HG03095 (cell line): Measurements from ENCODE around the gene PLEKHH2.
"Not testable (repeated sequence)": the region's sequence is repeated elsewhere in the genome, so short reads cannot be mapped to it uniquely, and the experiment has no call there.

Source experiments
- ATAC-seq: cut with Tn5 transposase; IDR thresholded peaks from one replicate; pipeline ENCODE4 v1.9.1; 2021; ENCODE audit warnings: moderate library complexity; ENCODE audit not compliant: unreplicated experiment

Gene PLEKHH2

DNA sequence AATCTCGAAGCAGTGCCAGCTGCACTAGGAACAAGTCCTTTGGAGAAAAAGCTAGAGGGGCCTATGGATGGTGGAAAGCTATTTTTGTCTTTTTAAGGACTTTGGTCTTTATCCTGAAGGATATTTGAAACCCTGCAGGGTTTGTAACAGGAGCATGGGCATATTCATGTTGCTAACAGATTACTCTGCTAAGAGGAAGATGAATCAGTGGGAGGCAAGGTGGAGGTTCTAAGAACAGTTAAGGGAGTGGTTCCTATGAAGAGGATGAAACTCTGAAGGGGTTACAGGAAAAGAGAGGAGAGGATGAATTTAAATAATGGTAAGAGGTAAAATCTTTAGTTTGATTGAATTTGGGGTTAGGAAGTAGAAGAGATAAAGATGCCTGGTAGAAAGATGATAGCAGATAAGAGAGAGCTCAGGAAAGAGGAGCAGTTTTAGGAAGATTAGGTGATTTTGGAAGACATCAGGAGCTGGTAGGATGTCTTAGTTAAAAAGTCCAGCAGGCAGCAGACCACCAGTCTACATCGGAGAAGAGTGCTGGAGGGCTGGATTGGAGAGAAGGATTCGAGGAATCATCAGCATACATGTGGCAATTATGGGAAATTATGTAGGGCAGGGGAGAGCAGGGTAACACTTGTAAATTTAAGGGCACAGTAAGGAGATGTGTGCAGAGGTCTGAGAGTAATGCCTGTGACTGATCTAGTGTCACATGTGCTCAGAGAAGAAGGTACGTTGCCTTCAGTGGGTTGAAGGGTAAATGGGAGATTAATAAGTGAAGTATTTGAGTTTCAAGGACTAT lies 78.4 kb downstream of the PLEKHH2 start:
- ATAC-seq, result no peak

DNA sequence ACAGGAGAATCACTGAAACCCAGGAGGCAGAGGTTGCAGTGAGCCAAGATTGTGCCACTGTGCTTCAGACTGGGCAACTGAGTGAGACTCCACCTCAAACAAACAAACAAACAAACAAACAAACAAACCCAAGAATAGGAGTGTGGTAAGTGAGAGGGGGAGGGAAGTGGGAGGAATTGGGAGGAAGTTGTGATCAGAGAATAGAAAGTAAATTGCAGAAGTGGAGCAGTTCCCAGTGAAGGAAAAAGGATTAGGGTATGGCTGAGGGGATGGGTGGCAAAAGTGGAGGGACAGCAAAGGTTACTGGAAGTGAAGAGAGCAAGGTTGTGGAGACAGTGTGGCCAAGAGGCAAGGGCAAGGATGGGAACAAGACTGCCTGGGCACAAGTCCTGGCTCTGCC lies 80.3 kb downstream of the PLEKHH2 start:
- ATAC-seq, result no peak

DNA sequence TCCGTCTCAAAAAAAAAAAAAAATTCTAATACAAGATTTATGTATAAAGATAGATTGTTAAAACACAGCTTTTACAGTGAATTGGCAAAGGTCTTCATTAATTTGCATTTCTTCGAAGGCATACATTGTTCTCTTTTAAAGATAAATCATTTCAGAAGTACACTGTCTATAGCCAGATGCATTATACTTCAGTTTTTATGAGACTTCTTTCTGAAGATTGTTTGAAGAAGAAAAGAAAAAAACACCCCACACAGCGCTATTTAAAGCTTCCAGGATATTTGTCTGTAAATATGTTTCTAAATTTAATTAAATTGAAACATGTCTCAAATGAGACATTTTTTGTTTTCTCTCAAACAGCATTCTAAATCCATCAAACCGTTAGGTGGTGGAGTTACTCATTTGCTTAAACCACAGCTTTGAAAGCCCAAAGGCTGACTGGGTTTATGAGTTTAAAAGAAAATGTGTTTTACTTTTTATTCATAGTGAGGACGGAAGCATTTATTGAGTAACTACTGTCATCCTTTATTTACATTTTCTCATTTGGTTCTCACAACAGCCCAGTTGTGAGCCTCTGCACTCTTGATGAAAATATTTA lies 81.6 kb downstream of the PLEKHH2 start:
- peak; percentile 75 for ATAC-seq

DNA sequence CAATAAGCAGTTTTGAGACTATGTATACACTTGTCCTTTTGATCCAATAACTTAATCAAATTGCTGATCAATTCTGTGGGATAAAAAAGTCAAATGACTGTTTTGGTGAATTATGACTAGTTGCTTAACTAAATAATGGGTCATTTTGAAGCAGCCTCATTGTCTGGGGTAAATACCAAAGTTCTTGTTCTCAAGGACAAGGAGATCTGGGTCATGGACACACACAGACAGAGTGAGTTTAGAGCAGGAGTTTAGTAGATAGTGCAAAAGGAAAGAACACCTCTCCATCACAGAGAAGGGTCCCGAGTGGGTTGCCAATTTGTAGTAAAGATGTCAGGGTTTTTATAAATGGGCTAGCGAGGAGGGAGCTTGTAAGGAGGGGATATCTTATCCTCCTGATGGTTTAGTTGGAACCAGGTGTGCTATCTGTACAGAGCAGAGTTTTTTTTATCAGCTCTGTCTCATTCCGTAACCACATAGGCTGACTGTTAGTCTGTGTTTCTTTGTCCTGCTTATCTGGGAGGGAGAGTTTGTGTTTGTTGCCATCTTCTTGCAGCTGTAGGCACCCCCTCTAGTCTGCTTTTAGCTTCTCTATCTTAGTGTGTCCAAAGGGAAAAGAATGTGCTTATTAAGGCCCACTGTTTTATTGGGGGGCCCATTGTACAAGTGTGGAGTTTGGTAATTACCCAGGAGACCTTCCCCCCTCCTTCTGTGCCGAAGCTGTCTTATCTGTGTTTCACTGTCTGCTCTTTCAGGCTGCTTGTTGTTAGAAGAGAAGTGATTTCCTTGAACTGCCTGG lies 87.9 kb downstream of the PLEKHH2 start:
- ATAC-seq, result no peak

DNA sequence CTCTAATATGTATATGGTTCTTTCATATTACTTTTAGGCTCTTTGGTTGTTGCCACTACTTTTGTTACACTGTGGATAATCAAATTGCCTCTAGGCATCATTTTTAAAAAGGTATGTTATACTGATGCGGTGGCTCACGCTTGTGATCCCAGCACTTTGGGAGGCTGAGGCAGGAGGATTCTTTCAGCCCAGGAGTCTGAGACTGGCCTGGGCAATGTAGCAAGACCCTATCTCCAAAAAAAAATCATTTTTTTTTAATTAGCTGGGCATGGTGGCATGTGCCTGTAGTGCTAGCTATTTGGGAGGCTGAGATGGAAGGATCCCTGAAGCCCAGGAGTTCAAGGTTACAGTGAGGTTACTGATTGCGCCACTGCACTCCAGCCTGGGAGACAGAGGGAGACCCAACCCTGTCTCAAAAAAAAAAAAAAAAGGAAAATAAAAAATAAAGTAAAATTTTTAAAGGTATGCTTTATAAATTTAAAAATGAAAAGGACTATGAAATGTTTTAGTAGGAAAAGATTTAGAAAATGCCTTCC lies 88.7 kb downstream of the PLEKHH2 start:
- no peak for ATAC-seq

DNA sequence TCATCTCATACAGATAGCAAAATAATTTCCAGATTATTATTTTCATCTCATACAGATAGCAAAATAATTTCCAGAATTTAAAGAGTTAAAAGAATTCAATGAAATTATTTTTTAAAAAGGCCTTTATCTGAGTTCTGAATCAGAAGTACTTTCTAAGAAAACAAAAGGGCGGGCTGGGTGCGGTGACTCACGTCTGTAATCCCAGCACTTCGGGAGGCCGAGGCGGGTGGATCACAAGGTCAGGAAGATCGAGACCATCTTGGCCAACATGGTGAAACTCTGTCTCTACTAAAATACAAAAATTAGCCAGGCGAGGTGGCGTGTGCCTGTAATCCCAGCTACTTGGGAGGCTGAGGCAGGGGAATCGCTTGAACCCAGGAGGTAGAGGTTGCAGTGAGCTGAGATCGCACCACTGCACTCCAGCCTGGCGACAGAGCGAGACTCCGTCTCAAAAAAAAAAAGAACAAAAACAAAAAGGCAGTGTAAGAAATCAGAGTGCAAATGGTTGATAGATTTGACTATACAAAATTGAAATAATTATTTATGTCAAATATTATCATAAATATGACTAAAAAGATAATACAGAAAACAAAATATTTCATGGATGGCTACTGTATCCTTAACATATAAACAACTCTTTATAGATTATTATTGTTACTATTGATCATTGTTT lies 90.0 kb downstream of the PLEKHH2 start:
- ATAC-seq, result not testable (repeated sequence)

DNA sequence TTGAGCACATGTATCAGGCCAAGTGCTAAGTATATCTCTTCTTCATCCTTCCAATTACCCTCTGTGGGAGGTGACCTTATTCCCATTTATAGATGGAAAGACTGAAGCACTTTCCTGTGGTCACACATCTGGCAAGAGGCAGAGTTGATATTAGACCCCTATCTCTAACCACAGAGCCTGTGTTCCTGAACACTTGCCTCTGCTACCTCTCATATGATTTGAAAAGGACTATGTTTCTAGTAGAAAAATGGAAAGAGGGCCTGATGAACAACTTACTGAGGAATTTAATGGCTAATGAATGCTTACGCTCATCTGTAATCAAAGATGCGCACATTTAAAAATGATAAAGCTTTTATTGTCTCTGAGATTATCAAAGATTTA lies 90.6 kb downstream of the PLEKHH2 start:
- no peak for ATAC-seq

DNA sequence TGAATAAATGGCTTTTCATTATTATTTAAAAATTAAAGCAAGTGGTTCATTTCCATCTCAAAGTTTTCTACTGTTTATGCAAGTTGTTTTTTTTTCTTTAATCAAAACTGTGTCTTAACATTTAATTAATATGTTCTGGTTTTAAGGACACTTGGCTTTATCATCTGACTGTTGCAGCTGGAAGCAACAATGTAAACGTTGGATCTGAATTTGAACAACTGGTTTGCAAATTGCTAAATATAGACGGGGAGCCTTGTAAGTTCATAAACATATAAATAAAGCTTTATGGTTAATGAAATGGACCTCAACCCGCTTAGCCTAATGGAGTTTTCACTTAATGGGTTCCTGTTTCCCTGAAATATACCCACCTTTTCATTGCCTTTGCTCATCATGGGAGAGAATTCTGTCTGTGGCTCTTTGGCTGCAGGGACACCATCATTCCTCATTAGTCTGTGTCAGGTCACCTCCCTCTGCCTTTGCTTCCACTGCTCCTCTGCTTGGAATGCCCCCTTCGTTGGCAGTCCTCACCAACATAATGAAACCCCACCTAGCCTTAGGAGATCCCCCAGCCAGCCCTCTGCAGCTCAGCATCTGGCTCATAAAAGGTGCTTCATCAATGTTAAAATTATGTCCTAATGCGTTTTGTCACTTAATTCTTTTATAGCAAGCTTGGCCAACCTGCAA lies 92.6 kb downstream of the PLEKHH2 start:
- ATAC-seq, result no peak

DNA sequence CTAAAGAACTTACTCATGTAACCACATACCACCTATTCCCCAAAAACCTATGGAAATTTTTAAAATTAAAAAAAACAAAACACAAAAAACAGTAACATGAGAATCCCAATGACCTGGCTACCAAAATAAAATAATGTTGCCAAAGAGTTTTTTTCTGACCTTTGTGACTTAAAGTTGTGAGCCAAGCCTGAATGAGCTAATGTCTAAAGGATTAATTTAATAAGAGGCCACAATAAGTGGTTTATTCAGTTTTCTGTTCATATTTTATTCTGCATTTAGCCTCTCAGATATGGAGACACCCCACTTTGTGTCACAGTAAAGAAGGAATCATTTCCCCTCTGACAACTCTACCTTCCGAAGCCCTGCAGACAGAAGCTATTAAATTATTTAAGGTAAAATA lies 94.2 kb downstream of the PLEKHH2 start:
- ATAC-seq, result no peak

DNA sequence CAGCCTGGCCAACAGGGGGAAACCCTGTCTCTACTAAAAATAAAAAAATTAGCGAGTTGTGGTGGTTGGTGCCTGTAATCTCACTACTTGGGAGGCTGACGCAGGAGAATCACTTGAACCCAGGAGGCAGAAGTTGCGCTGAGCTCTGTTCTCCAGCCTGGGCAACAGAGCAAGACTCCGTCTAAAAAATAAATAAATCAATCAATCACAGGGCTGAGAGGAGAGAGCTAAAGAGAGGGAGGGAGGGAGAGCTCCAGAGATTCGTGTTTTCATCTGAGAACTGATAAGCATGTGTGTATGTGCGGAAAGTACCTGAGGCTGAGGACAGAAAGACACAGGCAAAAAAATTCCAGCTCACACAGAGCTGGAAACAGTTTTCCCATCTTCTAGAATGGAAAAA lies 99.6 kb downstream of the PLEKHH2 start:
- ATAC-seq, result no peak

DNA sequence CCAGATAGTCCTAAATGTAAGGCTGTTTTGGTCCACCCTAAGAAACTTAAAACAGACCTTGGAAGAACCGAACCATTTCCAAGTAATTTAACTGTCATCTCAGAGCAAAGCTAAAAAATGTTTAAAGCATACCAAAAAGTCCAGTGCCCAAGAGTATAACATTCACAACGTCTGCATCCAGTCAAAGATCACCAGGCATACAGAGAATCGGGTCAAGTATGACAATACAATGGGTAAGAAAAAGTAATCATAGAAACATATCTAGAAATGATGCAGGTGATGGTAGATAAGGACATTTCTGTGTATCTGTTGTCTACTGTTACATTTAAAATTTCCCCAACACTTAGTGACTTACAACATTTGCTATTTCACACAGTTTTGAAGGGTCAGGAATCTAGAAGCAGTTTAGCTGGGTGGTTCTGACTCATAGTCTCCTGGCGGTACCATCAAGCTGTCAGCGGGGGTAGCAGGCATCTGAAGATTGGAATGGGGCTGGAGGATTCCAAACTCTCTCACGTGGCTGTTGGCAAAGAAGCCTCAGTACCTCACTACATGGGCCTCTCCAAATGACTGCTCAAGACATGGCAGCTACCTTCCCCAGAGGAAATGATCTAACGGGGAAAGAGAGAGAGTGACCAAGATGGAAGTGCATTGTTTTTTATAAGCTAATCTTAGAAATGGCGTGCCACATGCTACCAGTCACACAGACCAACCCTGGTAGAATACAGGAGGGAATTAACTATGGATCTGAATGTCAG lies 100.2 kb downstream of the PLEKHH2 start:
- ATAC-seq, result no peak

DNA sequence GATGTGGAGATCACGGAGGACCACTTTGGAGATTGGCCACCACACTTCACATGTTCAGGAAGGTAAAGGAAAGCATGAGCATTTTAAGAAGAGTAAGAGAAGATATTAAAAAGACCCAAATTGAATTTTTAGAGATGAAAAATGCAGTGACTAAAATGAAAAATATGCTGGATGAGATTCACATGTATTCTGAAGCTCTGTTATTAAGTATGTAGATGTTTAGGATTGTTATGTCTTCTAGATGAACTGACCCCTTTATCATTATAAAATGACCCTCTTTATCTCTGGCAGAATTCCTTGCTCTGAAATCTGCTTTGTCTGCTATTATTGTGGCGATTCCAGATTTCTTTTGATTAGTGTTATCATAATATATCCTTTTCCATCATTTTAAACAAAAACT lies 100.8 kb downstream of the PLEKHH2 start:
- ATAC-seq, result no peak

DNA sequence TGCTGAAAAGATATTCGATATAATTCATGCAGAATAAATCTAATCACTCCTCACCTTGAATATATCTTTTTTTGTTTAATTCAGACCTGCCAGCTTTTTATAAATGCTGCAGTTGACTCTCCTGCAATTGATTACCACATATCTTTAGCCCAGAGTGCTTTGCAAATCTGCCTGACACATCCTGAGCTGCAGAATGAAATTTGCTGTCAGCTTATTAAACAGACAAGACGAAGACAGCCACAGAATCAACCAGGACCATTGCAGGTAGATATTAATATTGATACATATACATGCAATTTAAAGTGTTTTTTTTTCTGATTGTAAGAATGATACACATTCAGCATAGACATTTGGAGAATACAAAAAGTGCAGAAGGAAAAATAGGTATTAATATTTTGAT lies 101.2 kb downstream of the PLEKHH2 start:
- no peak for ATAC-seq

DNA sequence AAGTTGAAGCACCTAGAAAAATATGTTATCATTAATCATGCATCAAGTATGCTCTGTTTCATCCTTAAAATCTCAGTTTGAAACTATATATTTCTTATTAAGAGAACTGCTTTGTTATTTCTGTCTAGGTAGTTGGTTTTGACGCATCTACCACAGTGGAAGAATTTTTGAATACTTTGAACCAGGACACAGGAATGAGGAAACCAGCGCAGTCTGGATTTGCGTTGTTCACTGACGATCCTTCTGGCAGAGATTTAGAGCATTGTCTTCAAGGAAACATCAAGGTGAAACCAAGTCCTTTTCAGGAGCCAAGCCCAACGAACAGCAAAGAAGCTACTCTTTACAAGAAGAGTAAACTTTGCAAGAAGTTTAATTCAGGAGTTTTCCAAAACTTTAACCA lies 106.6 kb downstream of the PLEKHH2 start:
- ATAC-seq, result no peak

DNA sequence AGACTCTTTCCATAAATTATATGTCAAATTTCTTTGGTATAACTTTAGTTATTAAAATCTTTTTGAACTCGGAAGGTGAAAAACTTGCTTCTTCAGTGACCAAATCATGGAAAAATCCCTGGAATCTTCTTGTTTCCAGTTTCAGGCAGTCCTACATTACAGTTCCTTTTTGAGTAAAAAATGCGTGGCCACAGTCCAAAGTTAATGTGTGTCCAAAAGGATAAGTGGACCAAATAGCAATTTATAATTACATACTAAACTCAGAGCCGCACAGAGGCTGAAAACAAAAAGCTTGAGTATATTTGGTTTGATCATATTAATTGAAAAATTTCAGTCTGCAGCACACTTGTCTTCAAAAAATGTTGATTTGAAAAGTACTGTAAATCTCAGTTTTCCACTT lies 108.4 kb downstream of the PLEKHH2 start:
- ATAC-seq, result no peak

DNA sequence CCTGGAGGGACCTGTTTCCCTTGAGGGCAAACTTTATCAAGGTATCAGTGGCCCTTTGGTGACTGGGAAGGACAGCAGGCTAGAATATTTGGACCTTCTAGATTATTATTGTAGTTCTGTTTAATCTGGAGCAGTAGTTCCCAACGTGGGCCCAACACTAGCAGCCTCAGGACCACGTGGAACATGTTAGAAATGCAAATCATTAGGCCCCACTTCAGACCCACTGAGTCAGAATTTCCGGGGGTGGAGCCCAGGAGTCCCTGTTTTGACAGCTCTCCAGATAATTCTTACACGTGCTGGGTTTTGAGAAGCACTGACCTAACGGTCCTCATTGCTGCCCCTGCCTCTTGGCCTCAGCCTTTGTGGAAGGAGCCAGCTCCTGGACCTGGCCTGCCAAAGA lies 111.3 kb downstream of the PLEKHH2 start:
- ATAC-seq, result no peak

DNA sequence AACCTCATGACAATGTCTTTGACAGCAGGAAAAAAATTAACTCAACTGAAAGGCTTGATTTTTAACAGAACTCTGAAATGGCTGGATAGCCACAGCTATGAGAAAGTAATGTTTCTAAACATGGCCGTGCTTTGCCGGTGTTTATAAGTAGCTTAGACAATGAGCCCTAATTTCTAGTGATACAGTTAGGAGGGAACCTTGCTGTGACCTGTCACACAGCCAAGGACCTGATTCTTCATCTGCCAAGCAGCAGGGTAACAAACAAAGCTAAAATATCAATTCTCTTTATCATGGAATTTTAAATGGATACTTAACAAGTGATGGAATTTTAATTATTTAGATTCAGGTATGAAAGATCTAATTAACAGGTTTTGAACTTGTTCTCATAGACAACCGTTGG lies 112.5 kb downstream of the PLEKHH2 start:
- ATAC-seq, result no peak

DNA sequence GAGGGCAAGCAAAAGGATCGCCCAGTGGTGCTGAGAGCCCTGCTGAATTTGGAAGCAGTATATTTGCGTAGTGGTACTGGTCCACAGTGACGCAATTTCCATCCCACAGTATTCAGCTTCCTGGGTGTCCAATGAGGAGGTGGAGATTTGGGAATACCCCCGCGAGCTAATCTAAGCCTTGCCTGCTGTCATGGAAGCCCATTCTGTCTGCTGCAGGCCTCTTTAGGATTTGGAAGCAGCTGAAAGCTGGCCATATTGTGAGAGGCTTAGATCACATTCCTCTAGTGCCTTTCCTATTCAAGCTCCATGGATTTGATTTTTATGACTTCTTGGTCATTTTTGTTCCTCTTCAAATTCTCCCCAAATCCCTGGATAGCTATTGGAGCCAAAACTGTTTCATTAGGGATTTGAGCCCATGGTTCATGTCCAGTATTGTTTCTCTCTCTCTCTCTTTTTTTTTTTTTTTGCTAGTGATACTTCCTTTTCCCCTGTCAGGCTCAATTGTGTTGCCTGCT lies 114.5 kb downstream of the PLEKHH2 start:
- no peak for ATAC-seq

DNA sequence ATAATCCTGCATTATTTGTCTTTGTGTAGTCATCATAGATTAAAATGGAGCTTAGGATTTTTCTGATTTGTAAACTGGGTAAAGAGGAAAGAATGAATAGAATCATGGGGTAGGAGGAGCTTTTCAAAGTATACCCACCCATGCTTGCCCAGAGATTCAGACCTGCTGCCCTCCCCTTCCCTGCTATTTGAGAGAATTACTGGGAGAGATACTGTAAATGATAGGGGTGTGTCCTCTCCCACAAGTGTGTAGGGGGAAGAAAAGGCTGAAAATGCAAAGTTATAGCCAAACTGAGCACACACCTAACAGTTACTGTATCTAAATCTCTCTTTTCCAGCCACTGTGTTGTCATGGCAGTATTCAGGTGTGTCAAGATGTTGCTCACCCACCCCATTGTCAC lies 115.2 kb downstream of the PLEKHH2 start:
- ATAC-seq, result no peak

DNA sequence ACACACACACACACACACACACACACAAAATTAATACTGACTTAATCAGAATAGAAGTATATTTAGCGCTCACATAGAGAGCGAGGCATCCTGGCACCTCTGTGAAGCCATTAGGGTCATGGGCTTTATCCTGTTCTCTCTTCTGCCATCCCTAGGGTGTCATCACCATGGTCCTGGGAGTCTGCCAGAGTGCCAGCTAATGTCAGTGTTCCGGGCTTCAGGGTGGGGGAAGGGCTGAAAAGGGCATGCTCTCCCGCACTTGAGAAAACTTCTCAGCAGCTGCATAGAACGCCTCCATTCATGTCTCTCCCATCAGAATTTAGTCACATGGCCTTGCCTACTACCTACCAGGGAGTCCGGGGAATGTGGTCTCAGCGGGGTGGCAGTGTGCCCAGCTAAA lies 117.1 kb downstream of the PLEKHH2 start:
- no peak for ATAC-seq
